HG03460 (cell line): Measurements from ENCODE around the gene RHOT1.

Experiments
- ATAC-seq: cut with Tn5 transposase; IDR thresholded peaks from one replicate; pipeline ENCODE4 v1.9.1; 2021; ENCODE audit not compliant: unreplicated experiment

Gene RHOT1

GRCh38 chr17:32266389-32267301 is 124.3 kb downstream of the RHOT1 start:
- no peak for ATAC-seq

- ATAC-seq: no peak
Measured at GRCh38 chr17:32267690-32268205, 125.4 kb downstream of the RHOT1 start.

GRCh38 chr17:32268734-32269288 is 126.5 kb downstream of the RHOT1 start:
- ATAC-seq: no peak

- ATAC-seq: no peak
Measured at GRCh38 chr17:32269377-32269776, 127.1 kb downstream of the RHOT1 start.

GRCh38 chr17:32271844-32272243 is 129.5 kb downstream of the RHOT1 start:
- no peak for ATAC-seq

- no peak for ATAC-seq
Measured at GRCh38 chr17:32274101-32274500, 131.8 kb downstream of the RHOT1 start.

GRCh38 chr17:32274643-32275042 is 132.3 kb downstream of the RHOT1 start:
- ATAC-seq: no peak
